DND-41 (cell line): ENCODE results near the gene FNDC3B.

Experiments
- CTCF ChIP-seq: IDR thresholded peaks from 2 replicates; pipeline ENCODE4 v1.5.1; 2012; ENCODE audit warnings: borderline replicate concordance, low read length, moderate library complexity, mild to moderate bottlenecking; ENCODE audit not compliant: poor library complexity, severe bottlenecking; ENCODE audit errors: extremely low read depth
- EZH2 ChIP-seq: IDR thresholded peaks from 3 replicates; pipeline ENCODE4 v1.6.1; 2012; ENCODE audit warnings: borderline replicate concordance, low read depth, mild to moderate bottlenecking, moderate library complexity, low read length, inconsistent platforms; ENCODE audit not compliant: severe bottlenecking

GRCh38 chr3:172371544-172371943, 332.2 kb downstream of the FNDC3B start:
- TF ChIP-seq CTCF (no peak), EZH2 (no peak)
